Ectodermal cell (in vitro differentiated cells): Measurements from ENCODE around the gene GABRD.
"Not testable (repeated sequence)": the region's sequence is repeated elsewhere in the genome, so short reads cannot be mapped to it uniquely, and the experiment has no call there.

Experiments used
- H3K27ac ChIP-seq: 2 replicates; pipeline ENCODE4 v1.7.0; 2013; ENCODE audit warnings: mild to moderate bottlenecking, low read depth, low read length; ENCODE audit not compliant: insufficient read depth, poor library complexity, severe bottlenecking
- H3K27me3 ChIP-seq: 2 replicates; pipeline ENCODE4 v1.7.0; 2013; ENCODE audit warnings: mild to moderate bottlenecking, low read length; ENCODE audit not compliant: insufficient read depth, control insufficient read depth, poor library complexity, severe bottlenecking
- H3K36me3 ChIP-seq: one replicate; pipeline ENCODE4 v1.7.0; 2013; ENCODE audit warnings: low read length; ENCODE audit not compliant: control insufficient read depth, insufficient read depth
- H3K4me1 ChIP-seq: one replicate; pipeline ENCODE4 v1.7.0; 2013; ENCODE audit warnings: low read length; ENCODE audit not compliant: control insufficient read depth, insufficient read depth
- H3K4me3 ChIP-seq: 2 replicates; pipeline ENCODE4 v1.7.0; 2013; ENCODE audit warnings: low read depth, low read length, control low read depth; ENCODE audit not compliant: insufficient read depth
- H3K9me3 ChIP-seq: 2 replicates; pipeline ENCODE4 v1.7.0; 2013; ENCODE audit warnings: mild to moderate bottlenecking, low read length, moderate library complexity; ENCODE audit not compliant: control insufficient read depth
- WGBS, 2 experiments: methylation state at CpG; one replicate each; pipeline ENCODE4 v1.1.7; 2013; ENCODE audit warnings: missing lambda C conversion rate in 2 of 2; 5-methylcytosine and 5-hydroxymethylcytosine counted together

The GABRD gene

GRCh38 chr1:1976031-1976430 is 43.1 kb upstream of the GABRD start:
- no peak overlapping the region for H3K4me3 ChIP-seq
- H3K27ac ChIP-seq: no peak overlapping the region
- H3K4me1 ChIP-seq: peaks cover 12% of the 10 kb centered on the region
- H3K36me3 ChIP-seq: no peaks in the 10 kb centered on the region
- H3K27me3 ChIP-seq: no peaks in the 10 kb centered on the region
- 94 to 95% methylated on average over 19 of the region's 19 CpGs for WGBS, 2 experiments
- no peaks in the 10 kb centered on the region for H3K9me3 ChIP-seq

- no peaks in the 10 kb centered on the region for H3K9me3 ChIP-seq
- H3K27ac ChIP-seq: no peak overlapping the region
- H3K27me3 ChIP-seq: no peaks in the 10 kb centered on the region
- no peaks in the 10 kb centered on the region for H3K36me3 ChIP-seq
- H3K4me1 ChIP-seq: peaks cover 8% of the 10 kb centered on the region
- whole genome bisulfite sequencing, 2 experiments: 78 to 81% methylated on average over 11 of the region's 11 CpGs
- no peak overlapping the region for H3K4me3 ChIP-seq
These were observed 41.0 kb upstream of the GABRD start for GRCh38 chr1:1978108-1978507.

- H3K27ac ChIP-seq, H3K27me3 ChIP-seq, H3K4me3 ChIP-seq, H3K36me3 ChIP-seq, H3K9me3 ChIP-seq, H3K4me1 ChIP-seq: not testable (repeated sequence)
- WGBS, 2 experiments: 96 to 97% methylated on average over 46 to 49 of the region's 51 CpGs
These were observed 40.3 kb upstream of the GABRD start for GRCh38 chr1:1978690-1979481.

GRCh38 chr1:1979482-1980165 is 39.5 kb upstream of the GABRD start:
- no peaks in the 10 kb centered on the region for H3K27me3 ChIP-seq
- H3K27ac ChIP-seq: no peak overlapping the region
- no peaks in the 10 kb centered on the region for H3K9me3 ChIP-seq
- no peak overlapping the region for H3K4me3 ChIP-seq
- 95 to 96% methylated on average over 56 to 57 of the region's 61 CpGs for WGBS, 2 experiments
- no peaks in the 10 kb centered on the region for H3K4me1 ChIP-seq
- H3K36me3 ChIP-seq: no peaks in the 10 kb centered on the region

- Histone ChIP-seq H3K4me1 (no peaks in the 10 kb centered on the region), H3K27me3 (no peaks in the 10 kb centered on the region), H3K9me3 (no peaks in the 10 kb centered on the region), H3K36me3 (no peaks in the 10 kb centered on the region), H3K4me3 (no peak overlapping the region), H3K27ac (no peak overlapping the region)
- WGBS, 2 experiments: 95% methylated on average over 42 of the region's 42 CpGs
These were observed 38.5 kb upstream of the GABRD start for GRCh38 chr1:1980467-1981141.

GRCh38 chr1:1981142-1981500 is 38.0 kb upstream of the GABRD start:
- Histone ChIP-seq H3K4me3 (no peak overlapping the region), H3K36me3 (no peaks in the 10 kb centered on the region), H3K4me1 (no peaks in the 10 kb centered on the region), H3K9me3 (no peaks in the 10 kb centered on the region), H3K27ac (no peak overlapping the region), H3K27me3 (no peaks in the 10 kb centered on the region)
- 93% methylated on average over 26 of the region's 26 CpGs for WGBS, 2 experiments

- not testable (repeated sequence) for H3K27me3 ChIP-seq, H3K27ac ChIP-seq, H3K36me3 ChIP-seq, H3K4me1 ChIP-seq, H3K4me3 ChIP-seq, H3K9me3 ChIP-seq
- WGBS, 2 experiments: 88 to 90% methylated on average over 69 to 72 of the region's 73 CpGs
These were observed 37.4 kb upstream of the GABRD start for GRCh38 chr1:1981631-1982327.

GRCh38 chr1:1982379-1983232 is 36.5 kb upstream of the GABRD start:
- WGBS, 2 experiments: 93 to 94% methylated on average over 36 of the region's 36 CpGs
- Histone ChIP-seq H3K4me3 (no peak overlapping the region), H3K27me3 (no peaks in the 10 kb centered on the region), H3K4me1 (no peaks in the 10 kb centered on the region), H3K27ac (no peak overlapping the region), H3K36me3 (no peaks in the 10 kb centered on the region), H3K9me3 (no peaks in the 10 kb centered on the region)

GRCh38 chr1:1984560-1985070 is 34.5 kb upstream of the GABRD start:
- 87 to 88% methylated on average over 17 of the region's 17 CpGs for WGBS, 2 experiments
- Histone ChIP-seq H3K27me3 (no peaks in the 10 kb centered on the region), H3K9me3 (no peaks in the 10 kb centered on the region), H3K36me3 (no peaks in the 10 kb centered on the region), H3K4me3 (no peak overlapping the region), H3K4me1 (no peaks in the 10 kb centered on the region), H3K27ac (no peak overlapping the region)
